GM18502 (cell line): ENCODE data around the gene KRTAP5-3.
"Not testable (repeated sequence)": the region's sequence is repeated elsewhere in the genome, so short reads cannot be mapped to it uniquely, and the experiment has no call there.

ENCODE experiments used
- ATAC-seq: cut with Tn5 transposase; IDR thresholded peaks from one replicate; pipeline ENCODE4 v1.9.1; 2021; ENCODE audit warnings: mild to moderate bottlenecking; ENCODE audit not compliant: unreplicated experiment, poor library complexity

KRTAP5-3 gene

GRCh38 chr11:1624621-1625020, 16.4 kb upstream of the KRTAP5-3 start:
- ATAC-seq: no peak

GRCh38 chr11:1623716-1624115, 15.5 kb upstream of the KRTAP5-3 start:
- no peak for ATAC-seq

GRCh38 chr11:1622086-1622485, 13.8 kb upstream of the KRTAP5-3 start, which contains the start of gene KRTAP5-4:
TSS of gene KRTAP5-4 (minus strand) at chr11:1622138. CDS start at chr11:1622093, 45 bp downstream.
- ATAC-seq: no peak

GRCh38 chr11:1619449-1619848, 11.2 kb upstream of the KRTAP5-3 start:
- no peak for ATAC-seq

DNA sequence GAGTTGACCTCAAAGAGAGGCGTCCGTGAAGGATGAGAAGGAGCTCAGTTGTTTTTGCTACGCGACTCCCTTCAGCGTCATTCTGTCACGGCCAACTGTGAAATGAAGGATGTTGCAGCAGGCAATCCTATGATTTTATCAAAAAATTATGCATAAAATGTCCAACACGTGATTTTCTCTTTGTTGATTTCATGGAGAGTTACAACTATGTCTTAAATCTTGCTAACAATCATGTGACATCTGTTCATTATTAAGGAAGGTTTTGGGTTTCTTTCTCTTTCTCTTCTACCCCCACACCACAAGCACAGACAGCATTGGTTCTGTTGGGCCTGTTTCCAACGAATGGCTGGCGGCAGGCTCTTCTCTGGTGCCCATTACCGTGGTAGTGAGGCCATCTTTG, 10.0 kb upstream of the KRTAP5-3 start:
- ATAC-seq: no peak

GRCh38 chr11:1607901-1608300, 362 bp downstream of the KRTAP5-3 start:
- ATAC-seq: not testable (repeated sequence)

GRCh38 chr11:1607156-1607845, 962 bp downstream of the KRTAP5-3 start:
- not testable (repeated sequence) for ATAC-seq

DNA sequence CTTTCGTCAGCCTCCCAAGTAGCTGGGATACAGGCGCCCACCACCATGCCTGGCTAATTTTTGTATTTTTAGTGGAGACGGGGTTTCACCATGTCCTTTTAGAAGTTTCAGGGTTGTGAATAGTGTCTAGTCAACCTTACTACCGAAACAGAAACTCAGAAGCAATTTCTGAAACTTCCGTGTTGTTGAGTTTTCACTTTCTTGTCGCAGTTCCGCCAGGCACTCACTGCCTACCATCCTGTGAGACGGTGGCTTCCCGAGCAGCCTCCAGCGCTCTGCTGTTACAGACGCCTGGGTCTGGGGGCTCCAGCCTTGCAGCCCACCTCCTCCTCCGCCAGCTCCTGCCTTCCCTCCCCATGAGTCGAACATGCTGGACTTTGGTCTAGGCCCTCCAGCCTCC, 2.3 kb downstream of the KRTAP5-3 start:
- peak; percentile 83 for ATAC-seq

DNA sequence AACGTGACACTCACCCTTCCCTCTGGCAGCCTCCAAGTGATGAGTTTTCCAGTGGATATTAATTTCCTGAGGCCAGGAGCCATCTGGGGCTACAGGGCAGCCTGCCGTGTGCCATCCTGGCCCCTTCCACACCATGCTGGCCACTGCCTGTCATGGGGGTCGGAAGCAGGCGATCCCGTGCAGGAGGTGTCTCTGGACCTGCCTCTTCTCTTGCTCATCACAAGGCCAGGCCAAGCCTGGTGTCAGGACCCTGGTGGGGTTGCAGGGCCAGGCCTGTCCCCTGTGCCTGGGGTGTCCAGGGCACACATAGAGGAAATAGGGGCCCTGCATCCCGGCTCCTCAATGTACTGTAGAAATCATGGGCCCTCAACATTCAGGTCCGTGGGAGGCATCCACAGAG, 3.6 kb downstream of the KRTAP5-3 start:
- ATAC-seq: no peak

GRCh38 chr11:1604181-1604580, 4.1 kb downstream of the KRTAP5-3 start:
- no peak for ATAC-seq

DNA sequence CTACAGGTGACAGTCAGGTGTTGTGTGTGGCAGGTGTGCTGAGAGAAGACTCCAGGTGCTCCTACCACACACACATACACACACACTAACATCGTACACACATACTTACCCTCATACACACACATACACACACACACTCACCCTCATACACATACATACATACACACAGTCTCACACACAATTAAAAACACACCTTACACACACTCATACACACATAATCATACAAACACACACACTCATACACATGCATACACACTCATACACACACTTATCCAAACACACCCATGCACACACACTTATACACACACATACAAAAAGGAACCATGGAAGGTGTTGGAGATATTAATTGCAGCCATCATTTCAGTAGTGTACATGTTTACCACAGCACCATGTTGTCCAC, 4.6 kb downstream of the KRTAP5-3 start:
- no peak for ATAC-seq

GRCh38 chr11:1601663-1602062, 6.6 kb downstream of the KRTAP5-3 start:
- not testable (repeated sequence) for ATAC-seq

DNA sequence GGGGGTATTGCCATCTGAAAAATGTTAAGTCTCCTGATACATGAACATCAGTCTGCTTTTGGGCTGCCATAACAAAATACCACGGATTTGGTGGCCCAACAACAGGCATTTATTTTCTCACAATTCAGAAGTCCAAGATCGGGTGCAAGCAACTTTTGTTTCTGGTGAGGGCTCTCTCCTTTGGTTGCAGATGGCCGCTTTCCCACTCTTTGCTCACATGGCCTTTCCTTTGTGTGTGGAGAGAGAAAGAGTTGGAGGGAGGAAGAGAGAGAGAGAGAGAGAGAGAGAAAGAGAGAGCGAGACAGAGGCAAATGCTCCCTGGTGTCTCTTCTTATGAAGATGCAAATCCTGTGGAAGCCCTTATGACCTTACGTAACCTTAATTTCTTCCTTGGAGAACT, 7.6 kb downstream of the KRTAP5-3 start:
- ATAC-seq: no peak

- no peak for ATAC-seq
Observed at GRCh38 chr11:1598816-1599215, 9.4 kb downstream of the KRTAP5-3 start.

- ATAC-seq: not testable (repeated sequence)
Observed at GRCh38 chr11:1598406-1598805, 9.9 kb downstream of the KRTAP5-3 start.

DNA sequence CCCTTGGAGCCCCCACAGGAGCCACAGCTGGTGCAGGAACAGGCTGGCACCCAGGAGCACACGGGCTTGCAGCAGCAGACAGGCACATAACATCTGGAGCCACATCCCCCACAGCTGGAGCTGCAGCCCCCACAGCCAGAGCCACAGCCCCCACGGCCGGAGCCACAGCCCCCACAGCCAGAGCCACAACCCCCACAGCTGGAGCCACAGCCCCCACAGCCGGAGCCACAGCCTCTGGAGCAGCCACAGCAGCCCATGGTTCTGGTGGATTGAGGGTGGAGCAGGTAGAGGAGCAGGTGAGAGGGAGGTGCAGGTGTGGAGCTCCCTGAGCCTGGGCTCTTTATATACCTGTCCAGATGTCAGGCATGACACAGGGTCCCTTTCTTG, 10.3 kb downstream of the KRTAP5-3 start, which contains the start of gene KRTAP5-2:
KRTAP5-2 (minus strand) TSS at position 301 of the 387 bp plus-strand sequence; CDS start at position 257, 44 bp downstream.
- ATAC-seq: no peak

- ATAC-seq: no peak
Observed at GRCh38 chr11:1597331-1597993, 10.8 kb downstream of the KRTAP5-3 start.

GRCh38 chr11:1596576-1597121, 11.6 kb downstream of the KRTAP5-3 start:
- ATAC-seq: not testable (repeated sequence)

GRCh38 chr11:1595994-1596575, 12.2 kb downstream of the KRTAP5-3 start:
- ATAC-seq: not testable (repeated sequence)

- ATAC-seq: no peak
Observed at GRCh38 chr11:1592628-1593027, 15.6 kb downstream of the KRTAP5-3 start.

GRCh38 chr11:1589996-1590395, 18.3 kb downstream of the KRTAP5-3 start:
- no peak for ATAC-seq
